ENCODE results near the gene PPP6R3.
"Not testable (repeated sequence)": the region's sequence is repeated elsewhere in the genome, so short reads cannot be mapped to it uniquely, and the experiment has no call there.

PPP6R3 gene

DNA sequence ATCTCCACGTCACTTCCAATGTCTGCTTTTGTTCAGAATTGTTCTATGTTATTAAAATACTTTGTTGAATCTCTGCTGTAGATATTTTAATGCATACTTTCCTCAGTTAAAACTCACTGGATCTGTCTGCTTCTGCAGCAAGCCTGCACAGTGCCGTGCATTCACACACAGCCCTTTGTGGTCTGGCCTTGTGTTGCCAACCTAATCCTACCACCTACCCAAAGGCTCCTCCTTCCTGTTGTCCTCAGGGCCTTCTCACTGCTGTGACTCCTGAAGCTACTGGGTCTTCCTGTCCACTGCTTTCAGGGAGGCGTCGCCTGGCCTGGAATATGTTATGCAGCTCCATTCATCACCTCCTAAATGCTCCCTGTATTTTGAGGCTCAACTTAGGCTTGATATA lies 67.0 kb downstream of the PPP6R3 start:
- no peak for DNase-seq (ENCODE audit: low spot score)

DNA sequence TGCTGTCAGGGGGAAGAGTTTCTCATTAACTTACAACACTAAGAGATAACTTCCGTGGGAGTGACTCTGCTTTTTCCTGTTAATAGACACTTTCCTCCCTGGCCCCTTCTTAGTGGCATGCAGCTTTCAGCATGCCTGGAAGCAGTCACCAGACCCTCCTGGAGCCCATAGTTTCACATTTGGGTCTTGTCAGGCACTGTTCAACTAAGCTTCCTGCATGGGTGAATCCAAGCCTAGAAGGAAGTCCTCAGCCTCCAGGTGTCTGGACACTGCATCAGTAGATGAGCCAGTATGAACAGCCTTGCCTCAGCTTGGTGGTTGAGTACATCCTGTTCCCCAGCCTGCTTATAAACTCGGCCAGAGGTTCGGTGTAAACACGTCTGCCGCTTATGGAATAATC lies 68.1 kb downstream of the PPP6R3 start:
- DNase-seq (ENCODE audit: low spot score), result peak; percentile 27

DNA sequence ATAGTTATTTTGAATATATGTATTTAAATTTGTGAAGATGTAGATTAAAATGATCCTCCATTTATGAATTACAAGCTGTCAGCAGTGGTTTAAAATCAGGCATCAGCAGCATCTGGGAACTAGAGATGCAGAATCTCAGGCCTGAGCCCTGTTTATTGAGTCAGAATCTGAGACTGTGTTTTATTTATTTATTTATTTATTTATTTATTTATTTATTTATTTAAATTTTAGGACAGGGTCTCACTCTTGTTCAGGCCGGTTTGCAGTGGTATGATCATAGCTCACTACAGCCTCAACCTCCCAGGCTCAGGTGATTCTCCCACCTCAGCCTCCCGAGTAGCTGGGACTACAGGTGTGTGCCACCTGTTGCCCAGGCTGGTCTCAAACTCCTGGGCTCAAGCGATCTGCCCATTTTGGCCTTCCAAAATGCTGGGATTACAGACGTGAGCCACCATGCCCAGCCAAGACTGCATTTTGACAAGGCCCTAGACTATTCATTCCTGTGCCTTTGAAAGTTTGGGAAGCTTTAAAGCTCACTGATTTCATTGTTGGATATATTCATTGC lies 70.7 kb downstream of the PPP6R3 start:
- DNase-seq (ENCODE audit: low spot score), result no peak

DNA sequence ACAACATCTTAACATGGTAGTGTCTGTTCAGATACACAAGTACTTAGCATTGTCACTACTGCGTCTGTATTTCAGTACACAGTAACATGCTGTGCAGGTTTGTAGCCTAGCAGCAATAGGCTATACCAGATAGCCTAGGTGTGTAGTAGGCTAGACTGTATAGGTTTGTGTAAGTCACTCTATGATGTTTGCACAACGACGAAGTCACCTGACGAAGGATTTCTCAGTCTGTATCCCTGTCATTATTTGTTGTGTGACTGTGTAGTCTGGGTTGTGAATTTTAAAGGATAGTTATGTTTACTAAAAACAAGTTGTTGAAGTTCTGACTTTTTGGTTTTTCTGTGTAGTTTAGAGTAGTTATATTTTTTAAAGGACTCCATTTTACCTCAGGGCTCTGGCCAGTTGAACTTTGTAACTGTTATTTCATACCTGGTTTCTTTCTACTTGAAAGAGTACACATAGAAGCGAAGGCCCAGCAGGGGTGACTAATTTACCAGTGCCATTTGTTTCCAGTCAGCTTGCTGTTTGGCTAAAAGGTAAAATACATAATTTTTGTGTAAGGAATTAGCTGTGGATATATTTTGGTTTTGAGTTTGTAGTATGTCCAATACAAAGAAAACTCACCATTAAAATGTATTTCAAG lies 72.3 kb downstream of the PPP6R3 start:
- no peak for DNase-seq (ENCODE audit: low spot score)

DNA sequence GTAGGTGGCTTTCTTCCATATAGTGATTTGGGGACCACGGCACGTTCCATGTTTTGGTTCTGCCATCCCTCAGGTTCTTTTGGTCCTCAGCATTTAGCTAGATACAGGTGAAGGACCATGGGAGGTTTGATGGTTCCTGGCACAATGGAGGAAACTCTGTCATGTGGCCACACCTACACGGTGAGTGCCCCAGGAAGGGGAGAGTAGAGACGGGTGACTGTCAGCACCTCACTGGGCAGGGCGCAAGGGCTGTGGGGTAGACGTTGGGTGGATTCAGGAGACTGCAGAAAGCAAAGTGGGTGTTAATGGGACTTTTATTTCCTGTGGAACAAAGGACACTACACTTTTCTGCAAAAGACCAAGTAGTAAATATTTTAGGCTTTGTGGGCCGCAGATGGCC lies 73.4 kb downstream of the PPP6R3 start:
- no peak for DNase-seq (ENCODE audit: low spot score)

DNA sequence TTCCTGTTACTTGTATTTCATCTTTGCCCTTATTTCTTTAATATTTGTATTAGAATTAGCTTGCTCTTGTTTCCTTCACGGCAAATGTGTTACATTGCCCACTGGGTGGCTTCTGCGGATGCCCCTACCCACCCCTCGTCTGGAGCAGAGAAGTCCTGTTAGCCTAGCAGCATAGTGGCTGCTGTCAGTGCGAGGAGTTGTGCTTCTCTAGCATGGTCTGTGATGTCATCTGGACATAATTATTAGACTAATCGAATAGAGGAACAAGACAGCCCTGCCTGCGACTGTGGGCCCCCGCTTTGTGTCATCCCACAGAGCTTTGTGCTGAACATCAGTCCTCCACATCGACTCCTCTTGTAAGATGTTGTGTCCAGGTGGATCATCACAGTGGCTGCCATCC lies 74.5 kb downstream of the PPP6R3 start:
- DNase-seq (ENCODE audit: low spot score), result no peak

DNA sequence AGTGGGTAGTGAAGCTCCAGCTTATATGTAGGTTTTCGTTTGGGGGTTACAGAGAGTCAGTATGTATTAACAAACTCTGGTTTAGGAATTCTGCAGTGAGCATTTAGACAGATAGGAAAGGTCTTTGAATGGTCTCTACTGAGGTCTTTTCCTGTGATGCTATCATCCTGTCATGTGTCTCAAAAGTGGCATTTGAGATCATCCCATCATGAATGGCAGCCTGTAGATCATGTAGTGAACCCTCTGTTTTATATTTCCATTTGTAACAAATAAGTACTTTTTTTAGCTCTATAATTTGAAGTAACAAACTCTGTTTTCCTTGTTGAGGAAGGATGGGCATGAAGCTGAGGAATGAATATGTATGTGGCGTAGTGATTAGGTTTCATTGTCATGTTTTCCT lies 76.2 kb downstream of the PPP6R3 start:
- no peak for DNase-seq (ENCODE audit: low spot score)

DNA sequence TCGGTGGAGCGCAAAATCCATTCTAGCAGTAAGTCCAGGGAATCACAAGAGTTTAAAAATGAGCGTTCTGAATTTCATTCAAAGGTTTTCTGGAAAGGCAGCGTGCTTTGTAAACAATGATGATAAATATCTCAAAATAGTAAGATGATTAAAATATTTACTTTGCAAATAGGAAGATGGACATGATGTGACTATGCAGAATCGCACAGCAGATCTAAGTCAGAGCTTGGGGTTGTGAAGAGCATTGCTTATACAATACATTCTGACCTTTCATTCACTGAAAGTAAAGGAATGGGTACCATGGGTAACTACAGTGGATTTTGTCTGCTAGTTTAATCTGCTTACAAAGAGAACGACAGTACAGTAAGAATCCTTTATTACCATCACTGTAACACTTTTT lies 77.5 kb downstream of the PPP6R3 start:
- no peak for DNase-seq (ENCODE audit: low spot score)

DNA sequence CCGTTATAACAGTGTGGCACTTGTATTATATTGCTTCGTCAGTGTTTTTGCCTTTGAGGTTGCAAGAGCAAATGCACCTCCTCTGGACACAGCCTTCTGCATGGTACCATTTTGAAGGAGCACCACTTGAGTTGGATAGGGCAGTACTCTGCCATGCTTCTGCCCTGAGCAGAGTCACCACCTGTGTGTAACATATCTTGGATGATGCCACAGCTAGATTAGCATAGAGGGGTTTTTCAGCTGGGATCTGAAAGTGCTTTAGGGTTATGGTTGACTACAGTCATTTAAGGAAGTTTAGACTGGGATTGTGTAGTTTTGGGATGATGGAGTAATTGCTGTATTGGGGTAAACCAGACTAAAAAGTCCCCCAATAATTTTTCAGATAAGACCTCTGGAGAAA lies 78.8 kb downstream of the PPP6R3 start:
- no peak for DNase-seq (ENCODE audit: low spot score)

DNA sequence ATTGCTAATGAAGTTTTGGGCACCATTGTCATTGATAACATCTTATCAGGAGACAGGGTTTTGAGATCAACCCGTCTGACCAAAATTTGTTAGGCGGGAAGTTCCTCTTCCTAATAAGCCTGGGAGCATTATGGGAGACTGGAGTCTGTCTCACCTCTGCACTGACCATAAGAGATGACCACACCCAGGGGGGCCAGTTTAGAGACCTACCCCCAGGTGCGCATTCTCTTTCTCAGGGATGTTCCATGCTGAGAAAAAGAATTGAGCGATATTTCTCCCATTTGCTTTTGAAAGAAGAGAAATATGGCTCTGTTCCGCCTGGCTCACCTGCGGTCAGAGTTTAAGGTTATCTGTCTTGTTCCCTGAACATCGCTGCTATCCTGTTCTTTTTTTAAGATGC lies 80.0 kb downstream of the PPP6R3 start:
- DNase-seq (ENCODE audit: low spot score), result not testable (repeated sequence)

DNA sequence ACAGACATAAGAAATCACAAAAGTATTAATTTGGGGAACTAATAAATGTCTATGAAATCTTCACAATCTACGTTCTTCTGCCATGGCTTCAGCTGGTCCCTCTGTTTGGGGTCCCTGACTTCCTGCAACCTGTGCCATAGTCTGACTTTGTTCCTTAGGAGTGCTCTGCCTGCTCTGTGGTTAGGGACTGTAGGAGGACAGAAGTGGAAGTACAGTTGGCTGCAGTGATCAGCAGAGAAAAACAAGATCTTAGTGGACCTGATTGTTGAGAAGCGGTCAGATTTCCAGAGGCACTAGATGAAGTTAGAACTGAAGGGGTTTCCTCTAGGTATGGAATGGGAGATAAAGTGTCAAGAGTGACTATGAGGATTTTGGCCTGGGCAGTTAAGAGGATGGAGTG lies 80.6 kb downstream of the PPP6R3 start:
- DNase-seq (ENCODE audit: low spot score), result no peak

DNA sequence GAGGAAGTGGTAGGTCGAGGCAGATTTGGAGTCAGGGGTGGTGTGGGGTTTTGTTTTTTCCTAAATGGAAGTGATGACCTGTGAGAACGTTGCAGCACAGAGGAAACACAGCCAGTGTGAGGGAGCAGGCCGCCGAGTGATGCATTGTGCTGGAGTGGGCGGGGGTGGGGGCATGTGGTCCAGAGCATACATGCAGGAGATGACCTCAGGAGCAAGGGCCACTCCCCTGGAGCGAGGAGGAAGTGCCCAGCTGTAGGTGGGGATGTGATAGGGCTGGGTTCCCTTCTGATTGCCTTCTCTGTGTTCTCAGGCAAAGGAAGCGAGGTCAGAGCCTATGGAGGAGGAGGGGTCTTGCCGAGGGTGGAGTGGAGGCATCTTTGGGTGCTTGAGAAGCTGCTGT lies 81.4 kb downstream of the PPP6R3 start:
- DNase-seq (ENCODE audit: low spot score), result no peak

DNA sequence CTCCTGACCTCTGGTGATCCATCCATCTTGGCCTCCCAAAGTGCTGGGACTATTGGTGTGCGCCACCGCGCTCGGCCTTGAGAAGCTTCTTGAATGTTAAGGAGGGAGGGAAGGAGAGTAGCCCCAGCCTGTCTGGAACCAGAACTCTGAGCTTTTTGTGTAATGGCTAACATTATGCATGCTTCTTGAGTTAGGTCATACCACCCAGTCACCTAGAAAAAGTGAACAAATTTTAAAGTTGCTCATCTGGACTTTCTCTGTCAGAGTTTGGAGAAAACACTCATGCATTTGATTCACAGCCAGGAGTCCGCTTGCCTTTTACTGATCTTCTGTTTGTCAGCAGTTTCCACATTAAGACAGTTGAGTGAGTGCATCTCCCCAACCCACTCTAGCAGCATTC lies 82.1 kb downstream of the PPP6R3 start:
- no peak for DNase-seq (ENCODE audit: low spot score)

DNA sequence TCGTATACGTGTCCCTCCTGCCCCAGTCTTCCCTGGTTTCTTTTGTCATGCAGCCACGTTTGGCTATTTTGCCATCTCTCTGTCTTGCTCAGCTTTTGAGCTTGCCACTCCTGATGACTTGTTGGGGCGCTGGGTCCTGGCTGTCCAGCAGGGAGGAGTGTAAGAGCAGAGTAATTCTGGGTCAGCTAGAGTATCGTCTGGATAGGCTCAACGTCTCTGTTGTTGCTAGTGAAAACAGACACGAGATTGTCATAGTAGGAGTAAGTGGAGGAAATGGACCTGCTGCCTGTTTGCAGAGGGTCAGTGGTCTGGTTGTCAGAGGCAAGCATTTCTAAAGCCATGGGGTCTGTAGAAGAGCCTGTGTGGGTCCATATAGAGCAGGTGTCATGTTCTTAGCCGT lies 83.0 kb downstream of the PPP6R3 start:
- DNase-seq (ENCODE audit: low spot score), result no peak

DNA sequence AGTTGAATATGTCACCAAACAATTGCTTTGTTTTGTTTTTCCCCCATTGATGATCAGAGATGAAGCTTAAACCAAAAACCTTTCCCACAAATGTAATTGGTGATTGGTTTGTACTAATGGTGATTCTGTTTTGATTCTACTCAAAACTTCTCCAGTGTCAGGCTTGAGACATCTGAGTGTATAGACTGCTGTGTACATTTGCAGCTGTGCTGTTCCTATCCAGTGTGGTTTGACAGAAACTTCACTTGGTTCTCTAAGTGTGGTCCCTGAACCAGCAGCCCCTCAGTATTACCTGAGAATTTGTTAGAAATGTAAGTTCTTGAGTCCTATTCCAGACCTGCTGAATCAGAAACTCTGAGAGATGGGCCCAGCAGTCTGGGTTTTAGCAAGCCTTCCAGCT lies 84.8 kb downstream of the PPP6R3 start:
- DNase-seq (ENCODE audit: low spot score), result no peak

DNA sequence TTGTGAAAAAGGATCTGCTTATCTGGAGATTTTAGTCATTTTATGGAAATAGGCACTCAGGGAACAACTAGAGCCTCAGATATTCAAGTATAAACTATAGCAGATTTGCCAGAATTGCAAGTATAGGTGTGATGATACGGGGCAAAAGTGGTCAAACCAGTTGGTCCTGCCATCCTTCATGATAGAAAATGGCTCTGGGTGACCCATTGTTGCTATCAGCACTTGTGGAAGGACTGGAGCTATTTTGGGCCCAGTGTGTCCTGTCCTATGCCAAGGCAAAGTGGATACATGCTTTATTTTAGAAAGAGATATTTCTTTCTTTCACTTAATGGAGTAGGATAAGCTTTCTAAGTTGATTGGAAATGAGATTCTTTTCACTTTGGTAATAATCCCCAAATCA lies 85.2 kb downstream of the PPP6R3 start:
- no peak for DNase-seq (ENCODE audit: low spot score)

DNA sequence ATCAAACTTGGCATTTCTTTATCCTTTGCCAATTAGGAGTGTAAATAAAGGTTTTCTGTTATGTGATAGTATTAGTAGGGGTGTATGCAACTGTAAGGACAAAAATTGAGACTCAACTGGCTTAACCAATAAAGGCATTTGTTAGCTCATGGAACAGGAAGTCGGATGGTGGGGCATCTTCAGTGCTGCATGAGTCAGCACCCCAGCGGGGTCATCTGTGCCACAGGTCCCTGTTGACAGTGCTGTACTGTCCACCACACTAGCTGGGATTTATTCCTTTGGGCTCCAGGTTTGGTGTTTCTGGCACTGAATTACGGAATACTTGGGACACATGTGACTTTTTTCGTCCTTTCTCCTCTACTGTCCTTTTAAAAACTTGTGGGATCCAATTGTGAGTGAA lies 86.0 kb downstream of the PPP6R3 start:
- DNase-seq (ENCODE audit: low spot score), result no peak

DNA sequence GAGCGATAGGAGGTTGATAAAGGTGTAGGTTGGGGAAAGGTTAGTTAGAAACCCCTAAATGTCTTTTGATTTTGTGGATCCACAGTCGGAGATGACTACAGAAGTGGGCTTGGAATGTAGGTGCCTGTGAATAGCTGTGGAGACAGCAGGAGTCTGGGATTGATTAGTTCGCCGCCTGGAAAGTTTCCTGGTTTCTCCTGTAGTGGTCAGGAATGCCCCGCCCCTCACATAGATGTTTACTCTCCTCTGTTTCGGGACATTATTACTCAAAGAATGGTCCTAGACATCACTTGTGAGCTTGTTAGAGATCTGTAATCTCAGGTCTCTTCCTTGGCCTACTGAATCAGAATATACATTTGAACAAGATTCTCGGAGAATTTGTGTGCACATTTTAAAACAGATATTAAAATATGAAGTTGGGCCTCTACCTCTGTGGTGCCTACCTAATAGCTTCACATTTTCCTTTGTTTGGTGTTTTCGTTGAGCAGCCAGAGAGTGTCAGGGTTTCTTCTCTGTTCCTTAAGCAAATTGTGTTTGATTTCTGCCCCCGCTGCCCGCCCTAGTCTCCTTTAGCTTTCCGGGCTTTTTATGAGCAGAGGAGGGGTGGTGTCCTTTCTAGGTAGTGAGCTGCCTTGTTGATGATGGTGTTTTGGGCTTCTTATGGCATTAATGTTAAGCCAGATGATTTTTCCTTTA lies 89.4 kb downstream of the PPP6R3 start:
- DNase-seq (ENCODE audit: low spot score), result no peak

DNA sequence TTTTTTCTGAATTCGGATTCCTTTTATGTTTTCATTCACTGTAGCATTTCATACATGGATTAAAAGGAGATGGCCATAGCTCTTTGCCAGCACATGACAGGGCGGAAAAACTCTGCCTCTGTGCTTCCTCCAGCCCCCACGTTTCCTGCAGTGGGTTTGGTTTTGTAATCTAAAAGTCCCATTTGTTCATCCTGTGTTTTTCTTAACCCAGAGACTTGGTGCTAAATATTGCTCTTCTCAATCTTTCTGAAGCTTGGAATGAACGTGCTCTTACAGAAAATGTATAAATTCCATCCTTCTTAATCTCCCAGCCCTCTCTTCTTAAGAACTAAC lies 89.9 kb downstream of the PPP6R3 start:
- no peak for DNase-seq (ENCODE audit: low spot score)

DNA sequence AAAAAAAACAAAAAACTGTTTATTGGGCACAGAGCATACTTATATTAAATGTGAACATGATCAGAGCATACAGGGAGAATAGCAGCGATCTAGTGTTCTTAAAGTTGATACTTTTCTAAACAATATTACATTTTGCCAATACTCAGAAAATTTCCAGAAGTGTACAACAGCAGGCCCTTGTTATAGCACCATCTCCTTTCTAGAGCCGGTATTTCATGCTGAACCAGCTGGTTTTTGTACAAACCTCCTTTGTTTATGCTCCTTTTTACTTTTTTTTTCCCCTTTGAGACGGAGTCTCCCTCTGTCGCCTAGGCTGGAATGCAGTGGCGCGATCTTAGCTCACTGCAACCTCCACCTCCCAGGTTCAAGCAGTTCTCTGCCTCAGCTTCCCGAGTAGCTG lies 90.7 kb downstream of the PPP6R3 start:
- DNase-seq (ENCODE audit: low spot score), result no peak

DNA sequence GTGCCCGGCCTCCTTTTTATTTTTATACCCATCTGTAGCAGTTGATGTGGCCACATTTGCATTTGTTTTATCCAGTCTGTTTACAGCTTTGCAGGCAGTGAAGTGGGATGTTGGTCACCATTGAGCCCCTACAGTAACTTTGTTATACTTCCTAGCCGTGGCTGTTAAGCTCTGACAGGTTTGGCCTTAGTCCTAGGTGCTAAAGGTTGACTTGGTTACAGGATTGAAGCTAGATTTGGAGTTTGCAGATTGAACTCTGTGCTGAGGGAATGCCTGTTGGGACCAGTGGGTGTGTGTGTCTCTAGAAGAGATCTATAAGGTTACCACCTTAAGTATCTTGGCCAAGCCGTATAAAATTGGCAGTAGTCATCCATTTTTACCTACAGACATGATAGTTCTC lies 91.2 kb downstream of the PPP6R3 start:
- DNase-seq (ENCODE audit: low spot score), result no peak

DNA sequence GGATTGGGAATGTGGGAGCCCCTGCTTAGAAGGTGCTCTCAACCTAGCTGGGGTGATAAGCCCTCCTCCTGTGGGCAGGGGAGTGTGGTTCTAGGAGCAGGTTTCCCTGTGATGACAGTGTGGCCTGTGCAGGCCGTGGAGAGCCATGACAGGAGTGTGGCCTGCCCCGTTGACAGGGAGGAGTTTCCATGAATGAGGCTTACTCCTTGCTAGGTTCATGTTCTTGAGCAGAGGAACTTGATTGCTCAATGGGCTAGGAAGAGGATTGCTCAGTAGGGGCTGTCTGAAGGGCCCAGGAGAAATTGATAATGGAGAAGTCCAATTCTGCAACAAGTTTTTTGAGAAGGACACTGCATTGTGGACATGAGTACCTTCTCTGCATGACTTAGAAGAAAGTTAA lies 92.0 kb downstream of the PPP6R3 start:
- DNase-seq (ENCODE audit: low spot score), result no peak

DNA sequence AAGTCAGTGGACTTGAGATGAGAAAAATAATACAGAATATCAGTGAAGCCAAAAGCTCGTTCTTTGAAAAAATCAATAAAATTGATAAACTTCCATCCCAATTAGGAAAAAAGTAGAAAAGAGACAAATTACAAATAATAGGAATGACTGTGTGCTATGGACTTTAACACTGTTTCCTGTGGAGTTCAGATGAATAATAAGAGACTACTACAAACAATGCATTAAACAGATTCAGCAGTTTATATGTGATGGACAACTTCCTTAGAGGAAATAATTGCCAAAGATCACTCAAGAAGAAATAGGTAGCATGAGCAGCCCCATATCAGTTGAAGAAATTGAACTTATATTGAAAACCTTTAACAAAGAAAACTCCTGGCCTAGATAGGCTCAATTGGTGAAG lies 99.7 kb downstream of the PPP6R3 start:
- DNase-seq (ENCODE audit: low spot score), result no peak

DNA sequence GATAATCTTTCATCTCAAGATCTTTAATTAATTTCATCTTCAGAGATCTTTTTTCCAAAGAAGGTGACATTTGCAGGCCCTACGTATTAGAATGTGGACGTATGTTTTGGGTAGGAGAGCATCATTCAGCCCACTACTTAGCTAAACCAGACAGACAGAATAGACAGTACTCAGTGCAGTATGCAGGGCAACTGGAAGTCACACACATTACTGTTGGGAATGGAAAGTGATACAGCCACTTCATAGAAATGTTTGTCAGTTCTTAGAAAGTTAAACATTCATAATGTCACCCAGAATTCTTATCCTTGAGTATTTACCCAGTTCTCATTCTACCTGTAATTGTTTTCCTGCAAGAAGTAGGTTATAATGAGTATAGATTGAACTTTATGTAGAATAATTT lies 102.9 kb downstream of the PPP6R3 start:
- DNase-seq (ENCODE audit: low spot score), result no peak
